Upper lobe of left lung (tissue), 4 donors: Measurements from ENCODE around the gene DYNC2LI1.

Experiments
- CTCF ChIP-seq, 6 experiments: fragments of 450-650 bp in 4 of 6; fragments of 200-600 bp in 2 of 6; sonication (generic) in 2 of 6; IDR thresholded peaks; one replicate each; pipeline ENCODE4 v1.5.1; 2016 to 2019; ENCODE audit warnings: antibody characterized with exemption in 6 of 6
- POLR2A ChIP-seq, 4 donors: fragments of 450-650 bp; IDR thresholded peaks; one replicate each; pipeline ENCODE4 v1.5.1; 2016 to 2017; ENCODE audit warnings: antibody characterized with exemption in 4 of 4, mild to moderate bottlenecking in 2 of 4
- POLR2AphosphoS5 ChIP-seq, 2 donors: sonication (generic); formaldehyde crosslinking; IDR thresholded peaks; one replicate each; pipeline ENCODE4 v1.5.1; 2017; ENCODE audit warnings: antibody characterized with exemption in 2 of 2

GRCh38 chr2:43853141-43854081 lies 79.6 kb downstream of the DYNC2LI1 start:
- TF ChIP-seq CTCF (IDR thresholded peaks at IDR 0.05), result no peak
- no peak for TF ChIP-seq POLR2A (IDR thresholded peaks at IDR 0.05)
- no peak for TF ChIP-seq POLR2AphosphoS5 (IDR thresholded peaks at IDR 0.05)
